DND-41 (cell line): ENCODE results near the gene ASPSCR1.

Source experiments
- ATAC-seq: fragments of 200-7000 bp; cut with Tn5 transposase; 3 replicates; pipeline ENCODE4 v1.9.1; 2021; ENCODE audit warnings: low read depth; ENCODE audit not compliant: insufficient read depth
- DNase-seq: peaks from one replicate; pipeline ENCODE4 v3.0.0-alpha.2; 2020
- H2AFZ ChIP-seq: 2 replicates; pipeline ENCODE4 v1.6.0; 2012; ENCODE audit warnings: low read depth, low read length
- H3K27ac ChIP-seq: 2 replicates; pipeline ENCODE4 v1.5.1; 2012; ENCODE audit warnings: low read length, inconsistent platforms
- H3K27me3 ChIP-seq: fragments of 200-600 bp; sonication (generic); 2 replicates; pipeline ENCODE4 v1.6.0; 2012; ENCODE audit warnings: low read length, mild to moderate bottlenecking, inconsistent platforms; ENCODE audit not compliant: insufficient read depth, poor library complexity
- H3K36me3 ChIP-seq: 2 replicates; pipeline ENCODE4 v1.5.1; 2012; ENCODE audit warnings: low read length, inconsistent platforms; ENCODE audit not compliant: insufficient read depth
- H3K4me1 ChIP-seq: 2 replicates; pipeline ENCODE4 v1.5.1; 2012; ENCODE audit warnings: mild to moderate bottlenecking, low read length; ENCODE audit not compliant: insufficient read depth
- H3K4me2 ChIP-seq: 2 replicates; pipeline ENCODE4 v1.6.0; 2012; ENCODE audit warnings: mild to moderate bottlenecking, moderate library complexity, low read length, inconsistent platforms; ENCODE audit not compliant: insufficient read depth
- H3K4me3 ChIP-seq, 2 experiments: fragments of 200-600 bp in 1 of 2; shearing (Covaris generic) in 1 of 2; 2 replicates each; pipeline ENCODE4 v1.5.1; 2012 to 2016; ENCODE audit warnings: inconsistent platforms in 2 of 2, low read length in 2 of 2, mild to moderate bottlenecking in 2 of 2, low read depth in 1 of 2, moderate library complexity in 1 of 2
- H3K79me2 ChIP-seq: 2 replicates; pipeline ENCODE4 v1.6.0; 2012; ENCODE audit warnings: low read length, inconsistent platforms; ENCODE audit not compliant: insufficient read depth
- H3K9ac ChIP-seq: 2 replicates; pipeline ENCODE4 v1.6.0; 2012; ENCODE audit warnings: low read depth, mild to moderate bottlenecking, inconsistent platforms, low read length, moderate library complexity
- H3K9me3 ChIP-seq: 2 replicates; pipeline ENCODE4 v1.5.1; 2012; ENCODE audit warnings: low read length, moderate library complexity, mild to moderate bottlenecking, inconsistent platforms; ENCODE audit not compliant: insufficient read depth, severe bottlenecking
- H4K20me1 ChIP-seq: 2 replicates; pipeline ENCODE4 v1.6.0; 2012; ENCODE audit warnings: low read length; ENCODE audit not compliant: insufficient read depth
- CTCF ChIP-seq: IDR thresholded peaks from 2 replicates; pipeline ENCODE4 v1.5.1; 2012; ENCODE audit warnings: borderline replicate concordance, low read length, moderate library complexity, mild to moderate bottlenecking; ENCODE audit not compliant: poor library complexity, severe bottlenecking; ENCODE audit errors: extremely low read depth
- EZH2 ChIP-seq: IDR thresholded peaks from 3 replicates; pipeline ENCODE4 v1.6.1; 2012; ENCODE audit warnings: borderline replicate concordance, low read depth, mild to moderate bottlenecking, moderate library complexity, low read length, inconsistent platforms; ENCODE audit not compliant: severe bottlenecking

Gene ASPSCR1

DNA sequence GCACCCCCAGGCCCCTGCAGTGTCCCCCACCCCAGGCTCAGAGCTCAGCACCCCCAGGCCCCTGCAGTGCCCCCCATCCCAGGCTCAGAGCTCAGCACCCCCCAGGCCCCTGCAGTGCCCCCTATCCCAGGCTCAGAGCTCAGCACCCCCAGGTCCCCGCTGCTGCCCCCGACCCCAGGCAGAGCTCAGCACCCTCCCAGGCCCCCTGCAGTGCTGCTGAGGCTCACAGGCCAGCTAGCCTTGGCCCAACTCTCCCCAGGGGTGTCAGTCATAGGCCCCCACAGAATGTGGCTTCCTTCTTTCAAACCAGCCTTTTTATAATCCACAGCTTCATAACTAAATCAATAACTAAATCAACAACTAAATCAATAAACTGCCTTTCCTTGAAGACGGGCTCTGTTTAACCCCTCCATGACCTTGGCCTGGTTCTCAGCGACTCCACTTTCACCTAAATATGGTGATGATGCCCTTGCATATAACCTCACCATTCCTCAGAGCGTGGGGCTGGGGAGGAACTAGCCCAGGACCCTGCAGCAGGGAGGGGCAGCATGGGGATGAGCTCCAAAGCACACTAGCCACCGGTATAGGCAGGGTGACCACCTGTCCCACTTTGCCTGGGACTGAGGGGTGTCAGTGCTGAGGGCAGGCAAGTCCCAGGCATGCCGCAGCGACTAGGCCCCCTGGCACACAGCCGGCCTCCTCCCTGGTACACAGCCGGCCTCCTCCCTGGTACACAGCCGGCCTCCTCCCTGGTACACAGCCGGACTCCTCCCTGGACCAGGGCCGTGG is 21.5 kb upstream of the ASPSCR1 start:
- ATAC-seq: no peak
- Histone ChIP-seq H3K9ac (no peak overlapping the region), H3K4me1 (peaks cover 15% of the 10 kb centered on the region), H2AFZ (no peak overlapping the region), H3K79me2 (no peaks in the 10 kb centered on the region), H4K20me1 (no peaks in the 10 kb centered on the region), H3K36me3 (no peaks in the 10 kb centered on the region), H3K4me2 (no peak overlapping the region), H3K27ac (no peak overlapping the region), H3K9me3 (no peaks in the 10 kb centered on the region), H3K4me3 (no peak overlapping the region), H3K27me3 (peaks cover 18% of the 10 kb centered on the region)
- DNase-seq: no peak
- TF ChIP-seq EZH2 (no peak), CTCF (no peak)

GRCh38 chr17:81956607-81957589 is 20.5 kb upstream of the ASPSCR1 start:
- no peak overlapping the region for H3K9ac ChIP-seq
- no peaks in the 10 kb centered on the region for H4K20me1 ChIP-seq
- no peak overlapping the region for H3K4me2 ChIP-seq

DNA sequence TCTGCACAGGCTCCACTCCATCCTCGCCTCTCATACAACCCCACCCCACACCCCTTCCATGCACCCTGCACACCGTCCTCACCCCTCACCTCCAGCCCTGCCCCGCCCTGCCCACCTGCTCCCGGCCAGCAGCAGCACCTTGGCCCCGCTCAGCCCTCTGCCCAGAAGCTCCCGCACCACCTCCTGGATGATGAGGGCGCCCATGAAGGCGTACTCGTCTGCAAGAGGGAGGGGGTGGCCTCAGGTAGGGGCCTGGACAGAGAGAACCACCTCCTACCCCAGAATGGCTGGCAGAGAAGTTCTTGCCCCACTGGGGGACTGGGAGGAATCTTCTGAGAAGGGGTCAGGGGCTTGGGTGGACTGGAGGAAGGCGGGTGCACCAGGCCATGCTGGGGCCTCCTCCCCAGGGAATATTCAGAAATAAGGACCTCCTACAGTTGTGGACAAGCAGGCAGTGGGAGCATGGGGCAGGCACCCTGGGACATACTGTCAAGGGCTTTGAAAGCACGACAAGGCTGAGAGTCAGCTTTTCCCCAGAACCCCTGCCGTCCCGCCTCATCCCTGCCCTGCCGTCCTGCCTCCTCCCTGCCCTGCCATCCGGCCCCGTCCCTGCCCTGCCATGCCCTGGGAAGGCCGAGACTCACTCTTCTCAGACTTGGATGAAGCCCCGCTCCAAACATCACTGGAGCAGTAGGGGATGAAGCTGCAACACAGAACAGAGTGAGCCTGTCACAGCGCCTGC is 19.6 kb upstream of the ASPSCR1 start:
- Histone ChIP-seq H3K4me2 (no peak overlapping the region), H2AFZ (no peak overlapping the region), H3K4me1 (peaks cover 10% of the 10 kb centered on the region), H3K4me3 (no peak overlapping the region), H3K79me2 (no peaks in the 10 kb centered on the region), H3K9ac (no peak overlapping the region), H3K27ac (no peak overlapping the region), H3K27me3 (peaks cover 20% of the 10 kb centered on the region), H3K9me3 (no peaks in the 10 kb centered on the region), H4K20me1 (no peaks in the 10 kb centered on the region), H3K36me3 (no peaks in the 10 kb centered on the region)
- DNase-seq: no peak
- TF ChIP-seq EZH2: no peak
- no peak for TF ChIP-seq CTCF
- no peak for ATAC-seq

More at GRCh38 chr17:81956607-81957589, 20.5 kb upstream of the ASPSCR1 start:
- Histone ChIP-seq H3K4me3 (no peak overlapping the region), H3K27ac (no peak overlapping the region), H2AFZ (no peak overlapping the region), H3K27me3 (peaks cover 18% of the 10 kb centered on the region), H3K79me2 (no peaks in the 10 kb centered on the region), H3K4me1 (peaks cover 15% of the 10 kb centered on the region), H3K36me3 (no peaks in the 10 kb centered on the region), H3K9me3 (no peaks in the 10 kb centered on the region)
- DNase-seq: no peak
- no peak for ATAC-seq
- no peak for TF ChIP-seq EZH2
- no peak for TF ChIP-seq CTCF
